ENCODE data around the gene DYRK3.

DYRK3 gene

GRCh38 chr1:206662396-206663092 lies 27.2 kb downstream of the DYRK3 start:
- DNase-seq: no peak

DNA sequence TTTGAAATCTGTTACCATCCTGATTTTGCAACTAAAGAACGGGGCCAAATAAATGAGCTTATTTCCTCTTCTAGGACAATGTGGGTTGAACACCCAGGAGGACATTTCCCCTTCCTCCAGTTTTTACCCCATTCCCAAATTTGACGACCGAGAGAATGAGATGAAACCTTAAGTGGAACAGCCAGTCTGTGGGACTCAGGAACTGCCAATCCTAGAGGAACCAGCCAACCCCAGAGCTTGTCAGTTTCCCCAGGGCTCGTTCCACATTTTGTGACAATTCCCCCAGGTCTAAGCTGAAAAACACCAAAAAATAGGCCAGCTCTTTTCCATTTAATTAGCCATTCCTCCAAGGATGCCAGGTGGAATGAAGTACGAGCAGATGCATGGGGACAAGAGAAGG lies 28.0 kb downstream of the DYRK3 start:
- no peak for DNase-seq

DNA sequence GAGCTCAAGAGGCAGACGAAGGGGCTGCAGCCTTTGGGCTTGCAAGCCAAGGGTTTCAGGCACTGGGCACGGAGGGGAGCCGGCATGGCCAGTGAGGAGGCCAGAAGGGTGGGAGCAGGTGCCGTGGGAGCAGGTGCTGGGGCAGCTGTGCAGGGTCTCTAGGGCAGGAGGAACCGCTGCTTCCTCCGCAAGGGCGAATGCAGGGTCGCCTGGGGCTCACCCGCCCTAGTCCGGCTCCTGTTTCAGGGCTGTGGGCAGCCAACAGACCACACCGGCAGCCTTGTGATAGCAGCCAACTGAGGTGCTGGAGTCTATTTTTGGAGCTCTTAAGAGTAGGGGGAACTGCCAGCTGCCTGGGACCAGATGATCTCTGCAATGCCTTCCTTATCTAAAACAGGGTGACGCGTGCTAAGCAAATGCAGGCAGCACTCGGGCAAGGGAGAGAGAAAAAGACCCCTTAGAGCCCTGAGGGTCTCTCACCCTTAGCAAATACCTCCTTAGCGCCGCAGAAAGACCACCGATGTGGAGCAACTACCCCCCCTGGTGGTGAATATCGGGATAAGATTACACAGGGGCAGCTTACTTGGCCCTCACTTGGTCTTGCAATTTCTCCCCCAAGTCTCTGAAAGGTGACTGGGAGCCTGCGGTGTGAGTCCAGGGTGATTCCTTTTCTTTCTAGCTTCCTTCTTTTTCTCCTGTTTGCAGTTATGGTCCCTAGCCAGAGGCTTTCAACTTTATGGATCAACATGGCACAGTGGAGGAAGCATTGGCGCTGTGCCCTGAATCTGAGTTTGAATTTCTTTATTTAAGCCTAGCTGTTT lies 28.7 kb downstream of the DYRK3 start:
- peak; percentile 71 to 78 for DNase-seq

GRCh38 chr1:206664740-206665139 lies 29.4 kb downstream of the DYRK3 start:
- no peak for DNase-seq

DNA sequence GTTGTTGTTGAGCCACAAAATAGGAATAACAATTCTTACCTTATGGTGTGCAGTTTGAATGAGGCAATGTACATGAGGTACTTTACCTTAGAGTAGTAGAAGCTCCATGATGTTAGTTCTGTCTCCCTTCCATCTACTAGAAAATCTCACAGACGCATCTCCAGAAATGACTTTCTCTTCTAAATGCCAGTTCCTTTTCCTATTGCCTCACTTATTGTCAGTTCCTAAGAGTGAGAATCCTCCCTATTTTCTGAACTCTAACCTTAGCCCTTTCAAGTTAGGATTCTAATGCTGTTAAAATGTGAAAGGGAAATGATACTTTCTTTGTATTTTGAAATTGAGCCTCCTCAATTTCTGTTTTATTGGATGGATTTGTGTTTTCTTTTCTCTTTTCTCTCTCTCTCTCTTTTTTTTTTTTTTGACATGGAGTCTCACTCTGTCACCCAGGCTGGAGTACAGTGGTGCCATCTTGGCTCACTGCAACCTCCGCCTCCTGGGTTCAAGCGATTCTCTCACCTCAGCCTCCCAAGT lies 30.8 kb downstream of the DYRK3 start:
- DNase-seq: no peak

DNA sequence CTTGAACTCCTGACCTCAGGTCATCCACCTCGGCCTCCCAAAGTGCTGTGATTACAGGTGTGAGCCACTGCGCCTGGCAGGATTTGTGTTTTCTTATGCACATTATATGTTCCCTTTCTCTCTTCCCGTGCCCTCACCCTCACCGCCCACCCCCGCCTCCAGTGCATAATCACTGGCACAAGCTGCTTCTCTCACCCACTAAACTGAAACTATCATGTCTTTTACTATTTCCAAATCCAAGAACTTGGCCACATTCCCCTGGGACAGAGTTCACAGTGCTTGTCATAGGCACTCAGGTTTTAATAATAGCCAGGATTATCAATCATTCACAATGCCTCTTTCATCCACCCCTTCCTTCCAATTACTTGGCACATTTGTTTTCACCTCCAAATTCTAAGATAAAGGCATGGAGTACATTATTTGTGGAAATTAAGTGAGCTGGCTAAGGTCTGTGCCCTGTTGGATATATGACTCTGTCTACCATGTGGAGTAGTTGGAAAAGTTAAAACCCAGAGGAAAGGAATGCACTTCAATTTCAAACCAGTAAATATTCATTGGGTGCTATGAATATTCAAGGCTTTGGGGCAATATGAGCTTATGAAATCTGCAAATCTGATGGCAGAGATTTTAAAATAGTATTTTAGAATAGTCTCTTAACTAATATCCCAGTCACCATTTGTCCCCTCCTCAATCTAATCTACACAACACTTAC lies 31.8 kb downstream of the DYRK3 start:
- no peak for DNase-seq

- no peak for DNase-seq
Observed at GRCh38 chr1:206668351-206668750, 33.0 kb downstream of the DYRK3 start.

DNA sequence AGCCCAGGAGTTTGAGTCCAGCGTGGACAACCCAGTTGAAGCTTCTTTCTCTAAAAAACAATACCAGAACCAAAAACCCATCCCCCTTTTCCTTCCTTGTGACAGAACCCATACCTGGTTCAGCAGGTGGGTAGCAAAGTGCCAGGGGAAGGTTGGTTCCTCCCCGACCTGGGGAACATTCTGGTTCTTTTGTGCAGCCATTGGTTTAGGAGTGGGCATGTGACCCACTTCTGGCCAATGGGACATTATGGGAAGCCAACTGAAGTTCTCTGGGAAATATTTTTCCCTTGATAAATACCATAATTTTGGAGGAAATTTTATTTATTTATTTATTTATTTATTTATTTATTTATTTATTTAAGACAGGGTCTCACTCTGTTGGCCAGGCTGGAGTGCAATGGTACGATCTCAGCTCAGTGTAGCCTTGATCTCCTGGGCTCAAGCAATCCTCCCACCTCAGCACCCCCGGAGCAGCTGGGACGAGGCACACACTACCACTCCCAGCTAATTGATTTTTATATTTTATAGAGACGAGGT lies 33.6 kb downstream of the DYRK3 start:
- no peak for DNase-seq

GRCh38 chr1:206672011-206672688 lies 36.8 kb downstream of the DYRK3 start:
- DNase-seq: no peak

- no peak for DNase-seq
Observed at GRCh38 chr1:206672844-206673758, 37.8 kb downstream of the DYRK3 start.

GRCh38 chr1:206674236-206674635 lies 38.9 kb downstream of the DYRK3 start:
- no peak for DNase-seq

- no peak for DNase-seq
Observed at GRCh38 chr1:206674745-206675175, 39.4 kb downstream of the DYRK3 start.

GRCh38 chr1:206676499-206676898 lies 41.2 kb downstream of the DYRK3 start:
- DNase-seq: no peak

DNA sequence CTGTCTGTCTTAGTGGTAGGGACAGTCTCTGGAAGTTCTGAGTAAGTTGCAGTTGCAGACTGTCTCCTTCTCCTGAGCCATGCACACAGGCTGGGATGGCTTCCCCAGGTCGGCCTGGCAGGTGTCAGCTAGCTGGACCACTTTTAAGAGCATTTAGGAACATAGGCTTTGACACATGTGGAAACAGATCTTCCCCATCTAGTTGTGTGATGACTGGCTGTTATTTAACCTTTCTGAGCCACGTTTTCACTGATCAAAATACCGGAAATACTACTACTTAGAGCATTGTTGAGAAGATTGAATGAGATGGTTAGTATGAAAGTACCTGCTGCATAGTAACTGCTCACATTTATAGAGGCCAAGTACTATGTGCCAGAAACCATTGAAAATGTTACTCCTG lies 43.2 kb downstream of the DYRK3 start:
- DNase-seq: no peak

- no peak for DNase-seq
Observed at GRCh38 chr1:206679738-206680211, 44.4 kb downstream of the DYRK3 start.

GRCh38 chr1:206680279-206680678 lies 44.9 kb downstream of the DYRK3 start:
- DNase-seq: no peak

GRCh38 chr1:206681359-206681758 lies 46.0 kb downstream of the DYRK3 start:
- no peak for DNase-seq

GRCh38 chr1:206682111-206682510 lies 46.8 kb downstream of the DYRK3 start:
- DNase-seq: no peak

- DNase-seq: no peak
Observed at GRCh38 chr1:206683313-206683712, 48.0 kb downstream of the DYRK3 start.

DNA sequence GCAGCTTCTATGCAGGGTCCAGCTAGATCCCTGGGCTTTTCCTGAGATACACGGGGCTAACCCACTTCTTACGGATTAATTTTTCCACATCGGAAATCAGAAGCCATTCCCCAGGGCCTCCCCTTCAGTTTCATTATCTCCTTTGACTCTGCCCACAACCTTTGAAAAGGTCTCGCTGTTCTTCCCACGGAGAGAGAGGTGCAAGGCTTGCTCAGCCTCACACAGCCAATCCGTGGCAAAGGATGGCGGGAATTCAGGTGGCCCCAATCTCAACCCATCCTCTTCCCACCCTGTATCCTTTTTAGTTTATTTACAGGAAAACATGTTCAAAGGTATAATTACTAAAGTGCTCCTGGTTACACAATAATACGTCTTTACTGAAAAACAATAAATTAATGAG lies 48.7 kb downstream of the DYRK3 start:
- no peak for DNase-seq
